A549 (cell line): ENCODE data around the gene CABP5.
A peak's percentile ranks its signal among the peaks of the same experiment; 100 is the strongest.

Source experiments
- BCL3 ChIP-seq: fragments of >200 bp; sonication (Bioruptor Twin); formaldehyde crosslinking; IDR thresholded peaks from 3 replicates; pipeline ENCODE4 v1.6.1; 2016
- CTCF ChIP-seq: fragments of >200 bp; sonication (Bioruptor Twin); formaldehyde crosslinking; IDR thresholded peaks from 3 replicates; pipeline ENCODE4 v1.5.1; 2016
- KDM5A ChIP-seq: fragments of 200-600 bp; sonication (generic); IDR thresholded peaks from 2 replicates; pipeline ENCODE4 v1.6.1; 2016; ENCODE audit warnings: antibody characterized with exemption, mild to moderate bottlenecking
- MAFK ChIP-seq: fragments of 450-650 bp; IDR thresholded peaks from 2 replicates; pipeline ENCODE4 v1.6.1; 2014; ENCODE audit not compliant: partially characterized antibody
- MAX ChIP-seq: IDR thresholded peaks from 2 replicates; pipeline ENCODE4 v1.6.1; 2012
- NFE2L2 ChIP-seq: fragments of 150-350 bp; conservative IDR thresholded peaks from 2 replicates; pipeline ENCODE4 v1.6.1; 2014; ENCODE audit warnings: low read length
- NR3C1 ChIP-seq: fragments of >200 bp; sonication (Bioruptor Twin); formaldehyde crosslinking; IDR thresholded peaks from 3 replicates; pipeline ENCODE4 v1.6.1; 2017
- PBX3 ChIP-seq: IDR thresholded peaks from 2 replicates; pipeline ENCODE4 v1.6.1; 2012
- POLR2A ChIP-seq: IDR thresholded peaks from 2 replicates; pipeline ENCODE4 v1.6.1; 2012; ENCODE audit warnings: mild to moderate bottlenecking, low read length
- POLR2AphosphoS2 ChIP-seq: conservative IDR thresholded peaks from 2 replicates; pipeline ENCODE4 v1.6.1; 2012; ENCODE audit warnings: low read length, improper control_type of control experiment, inconsistent platforms
- RAD21 ChIP-seq, 2 experiments: fragments of >200 bp in 1 of 2; sonication (Bioruptor Twin) in 1 of 2; formaldehyde crosslinking in 1 of 2; IDR thresholded peaks in 1 of 2; conservative IDR thresholded peaks in 1 of 2; 2 replicates in 1 of 2; 3 replicates in 1 of 2; pipeline ENCODE4 v1.6.1; 2012 to 2018; ENCODE audit warnings: inconsistent platforms in 1 of 2
- REST ChIP-seq: fragments of 200-600 bp; sonication (generic); IDR thresholded peaks from 2 replicates; pipeline ENCODE4 v1.6.1; 2016; ENCODE audit warnings: antibody characterized with exemption, mild to moderate bottlenecking, moderate library complexity
- USF2 ChIP-seq: fragments of 450-650 bp; IDR thresholded peaks from 2 replicates; pipeline ENCODE4 v1.6.1; 2014; ENCODE audit warnings: antibody characterized with exemption
- ZSCAN20 ChIP-seq: fragments of 250-450 bp; sonication (Bioruptor Pico); IDR thresholded peaks from 2 replicates; pipeline ENCODE4 v1.8.0; 2022; ENCODE audit warnings: mild to moderate bottlenecking, moderate library complexity

GRCh38 chr19:48033604-48034003, 10.3 kb downstream of the CABP5 start:
- TF ChIP-seq CTCF = no peak
- no peak for TF ChIP-seq PBX3
- TF ChIP-seq NR3C1 = no peak
- no peak for TF ChIP-seq POLR2A
- peak; percentile 80 for TF ChIP-seq MAFK
- no peak for TF ChIP-seq ZSCAN20 (CRISPR knock-in tag)
- TF ChIP-seq RAD21 (conservative IDR thresholded peaks at IDR 0.05 in 1 of 2, IDR thresholded peaks at IDR 0.05 in 1 of 2) = no peak
- TF ChIP-seq POLR2AphosphoS2 = no peak
- TF ChIP-seq NFE2L2 = no peak
- TF ChIP-seq BCL3 = no peak
- no peak for TF ChIP-seq MAX
- no peak for TF ChIP-seq REST
- TF ChIP-seq USF2 = no peak
- TF ChIP-seq KDM5A = no peak
